Mesendoderm (in vitro differentiated cells): Measurements from ENCODE around the gene ZNF653.

Experiments used
- DNase-seq: peaks from one replicate; pipeline ENCODE4 v3.0.0; 2013
- H2AK5ac ChIP-seq: 2 replicates; pipeline ENCODE4 v1.6.1; 2013; ENCODE audit warnings: low read length, inconsistent platforms
- H2BK120ac ChIP-seq: 2 replicates; pipeline ENCODE4 v1.6.1; 2013; ENCODE audit warnings: low read depth, mild to moderate bottlenecking, low read length, moderate library complexity, mixed read lengths
- H2BK15ac ChIP-seq: replicated peaks from 2 replicates; pipeline ENCODE4 v1.6.1; 2013; ENCODE audit warnings: low read depth, mild to moderate bottlenecking, moderate library complexity
- H2BK5ac ChIP-seq: 2 replicates; pipeline ENCODE4 v1.6.1; 2013; ENCODE audit warnings: low read length, inconsistent platforms
- H3K18ac ChIP-seq: 2 replicates; pipeline ENCODE4 v1.6.1; 2013; ENCODE audit warnings: mild to moderate bottlenecking, low read length, mixed read lengths
- H3K23ac ChIP-seq: one replicate; pipeline ENCODE4 v1.6.1; 2013; ENCODE audit warnings: low read length
- H3K27ac ChIP-seq: 2 replicates; pipeline ENCODE4 v1.5.1; 2013; ENCODE audit warnings: low read depth, mild to moderate bottlenecking, inconsistent platforms, low read length, moderate library complexity
- H3K27me3 ChIP-seq: 2 replicates; pipeline ENCODE4 v1.6.1; 2013; ENCODE audit warnings: low read length, control low read depth, mild to moderate bottlenecking, inconsistent platforms; ENCODE audit not compliant: insufficient read depth, poor library complexity
- H3K36me3 ChIP-seq: 2 replicates; pipeline ENCODE4 v1.6.1; 2013; ENCODE audit warnings: low read length, inconsistent platforms; ENCODE audit not compliant: control insufficient read depth, insufficient read depth
- H3K4ac ChIP-seq: one replicate; pipeline ENCODE4 v1.6.1; 2013; ENCODE audit warnings: low read depth, mild to moderate bottlenecking, low read length, moderate library complexity
- H3K4me1 ChIP-seq: 2 replicates; pipeline ENCODE4 v1.6.1; 2013; ENCODE audit warnings: low read depth, low read length, inconsistent platforms; ENCODE audit not compliant: control insufficient read depth
- H3K4me2 ChIP-seq: 2 replicates; pipeline ENCODE4 v1.6.1; 2013; ENCODE audit warnings: low read length
- H3K4me3 ChIP-seq: 2 replicates; pipeline ENCODE4 v1.5.1; 2013; ENCODE audit warnings: mild to moderate bottlenecking, low read length
- H3K56ac ChIP-seq: one replicate; pipeline ENCODE4 v1.6.1; 2013; ENCODE audit warnings: low read length
- H3K79me1 ChIP-seq: 2 replicates; pipeline ENCODE4 v1.6.1; 2013; ENCODE audit warnings: low read length, inconsistent platforms
- H3K79me2 ChIP-seq: 2 replicates; pipeline ENCODE4 v1.6.1; 2013; ENCODE audit warnings: mild to moderate bottlenecking, low read length; ENCODE audit not compliant: control insufficient read depth, insufficient read depth
- H3K9ac ChIP-seq: 2 replicates; pipeline ENCODE4 v1.6.1; 2013; ENCODE audit warnings: low read length, inconsistent platforms
- H4K5ac ChIP-seq: one replicate; pipeline ENCODE4 v1.6.1; 2013; ENCODE audit warnings: low read length
- H4K8ac ChIP-seq: one replicate; pipeline ENCODE4 v1.6.1; 2013; ENCODE audit warnings: low read depth, mild to moderate bottlenecking, control low read depth, low read length, moderate library complexity
- WGBS: extraction: QIAGEN DNeasy Blood & Tissue Kit; methylation state at CpG from one replicate; pipeline ENCODE4 v1.1.7; 2013; ENCODE audit warnings: low lambda C conversion rate, missing lambda C conversion rate; ENCODE audit not compliant: insufficient coverage; ENCODE audit errors: extremely low coverage; 5-methylcytosine and 5-hydroxymethylcytosine counted together

The ZNF653 gene

GRCh38 chr19:11494634-11495285, 10.9 kb downstream of the ZNF653 start:
- Histone ChIP-seq H3K9ac (no peak overlapping the region), H3K56ac (no peak overlapping the region), H3K18ac (no peak overlapping the region), H4K8ac (no peak overlapping the region), H3K4me2 (no peak overlapping the region), H3K79me2 (no peaks in the 10 kb centered on the region), H2AK5ac (no peak overlapping the region), H3K27ac (no peak overlapping the region), H3K27me3 (no peaks in the 10 kb centered on the region), H3K4ac (no peak overlapping the region), H2BK120ac (no peak overlapping the region), H4K5ac (no peak overlapping the region), H3K36me3 (peaks cover 2% of the 10 kb centered on the region), H2BK15ac (no peak overlapping the region), H3K79me1 (no peaks in the 10 kb centered on the region), H2BK5ac (no peak overlapping the region), H3K4me3 (no peak overlapping the region), H3K23ac (no peak overlapping the region), H3K4me1 (no peaks in the 10 kb centered on the region)
- no CpG with 5 or more reads among the region's 27 CpGs for WGBS
- no peak for DNase-seq

- Histone ChIP-seq H3K56ac (no peak overlapping the region), H3K4me2 (no peak overlapping the region), H3K18ac (no peak overlapping the region), H3K4ac (no peak overlapping the region), H4K5ac (no peak overlapping the region), H2BK5ac (no peak overlapping the region), H3K9ac (no peak overlapping the region), H3K79me2 (no peaks in the 10 kb centered on the region), H2AK5ac (no peak overlapping the region), H3K79me1 (no peaks in the 10 kb centered on the region), H3K36me3 (no peaks in the 10 kb centered on the region), H3K4me3 (no peak overlapping the region), H2BK120ac (no peak overlapping the region), H3K27me3 (no peaks in the 10 kb centered on the region), H2BK15ac (no peak overlapping the region), H3K27ac (no peak overlapping the region), H3K23ac (no peak overlapping the region), H3K4me1 (no peaks in the 10 kb centered on the region), H4K8ac (no peak overlapping the region)
- no peak for DNase-seq
- WGBS = no CpG with 5 or more reads among the region's 7 CpGs
These were observed 16.3 kb downstream of the ZNF653 start for GRCh38 chr19:11489378-11489777.

GRCh38 chr19:11486661-11487503, 18.8 kb downstream of the ZNF653 start:
- no peaks in the 10 kb centered on the region for H3K36me3 ChIP-seq
- no CpG with 5 or more reads among the region's 45 CpGs for WGBS
- H3K4me3 ChIP-seq = no peak overlapping the region
- no peak for DNase-seq
- H3K23ac ChIP-seq = no peak overlapping the region
- H2AK5ac ChIP-seq = no peak overlapping the region
- no peaks in the 10 kb centered on the region for H3K79me2 ChIP-seq
- no peak overlapping the region for H3K4me2 ChIP-seq
- no peaks in the 10 kb centered on the region for H3K27me3 ChIP-seq
- no peak overlapping the region for H3K56ac ChIP-seq
- H3K18ac ChIP-seq = no peak overlapping the region
- H4K8ac ChIP-seq = no peak overlapping the region
- no peak overlapping the region for H2BK120ac ChIP-seq
- H4K5ac ChIP-seq = no peak overlapping the region
- H2BK15ac ChIP-seq = no peak overlapping the region
- no peaks in the 10 kb centered on the region for H3K4me1 ChIP-seq
- H2BK5ac ChIP-seq = no peak overlapping the region
- no peak overlapping the region for H3K4ac ChIP-seq
- no peaks in the 10 kb centered on the region for H3K79me1 ChIP-seq
- no peak overlapping the region for H3K27ac ChIP-seq
- H3K9ac ChIP-seq = no peak overlapping the region

- no peak overlapping the region for H2BK120ac ChIP-seq
- H3K4me3 ChIP-seq = no peak overlapping the region
- no peak overlapping the region for H3K9ac ChIP-seq
- no peak for DNase-seq
- H3K36me3 ChIP-seq = no peaks in the 10 kb centered on the region
- no peak overlapping the region for H4K5ac ChIP-seq
- no CpG with 5 or more reads among the region's 13 CpGs for WGBS
- H3K79me1 ChIP-seq = no peaks in the 10 kb centered on the region
- no peak overlapping the region for H3K4me2 ChIP-seq
- no peak overlapping the region for H3K56ac ChIP-seq
- no peaks in the 10 kb centered on the region for H3K79me2 ChIP-seq
- H4K8ac ChIP-seq = no peak overlapping the region
- no peak overlapping the region for H3K18ac ChIP-seq
- H3K23ac ChIP-seq = no peak overlapping the region
- H3K27ac ChIP-seq = no peak overlapping the region
- peaks cover 11% of the 10 kb centered on the region for H3K27me3 ChIP-seq
- no peak overlapping the region for H2BK15ac ChIP-seq
- no peaks in the 10 kb centered on the region for H3K4me1 ChIP-seq
- no peak overlapping the region for H3K4ac ChIP-seq
- H2BK5ac ChIP-seq = no peak overlapping the region
- no peak overlapping the region for H2AK5ac ChIP-seq
These were observed 20.3 kb downstream of the ZNF653 start for GRCh38 chr19:11485245-11485837.

GRCh38 chr19:11483366-11484111, 22.1 kb downstream of the ZNF653 start:
- no peak overlapping the region for H3K9ac ChIP-seq
- no peak overlapping the region for H3K4me2 ChIP-seq
- H3K4ac ChIP-seq = no peak overlapping the region
- no peak overlapping the region for H3K18ac ChIP-seq
- H3K36me3 ChIP-seq = no peaks in the 10 kb centered on the region
- H3K23ac ChIP-seq = no peak overlapping the region
- H3K4me1 ChIP-seq = no peaks in the 10 kb centered on the region
- no peaks in the 10 kb centered on the region for H3K79me1 ChIP-seq
- no peak overlapping the region for H3K56ac ChIP-seq
- no peak overlapping the region for H2BK120ac ChIP-seq
- no peak overlapping the region for H2BK5ac ChIP-seq
- DNase-seq = no peak
- no peaks in the 10 kb centered on the region for H3K79me2 ChIP-seq
- no peak overlapping the region for H2BK15ac ChIP-seq
- H3K27me3 ChIP-seq = peaks cover 15% of the 10 kb centered on the region
- no peak overlapping the region for H4K8ac ChIP-seq
- no peak overlapping the region for H4K5ac ChIP-seq
- no peak overlapping the region for H3K4me3 ChIP-seq
- no CpG with 5 or more reads among the region's 57 CpGs for WGBS
- no peak overlapping the region for H3K27ac ChIP-seq
- no peak overlapping the region for H2AK5ac ChIP-seq
